ENCODE data around the gene DOK3.

The DOK3 gene

DNA sequence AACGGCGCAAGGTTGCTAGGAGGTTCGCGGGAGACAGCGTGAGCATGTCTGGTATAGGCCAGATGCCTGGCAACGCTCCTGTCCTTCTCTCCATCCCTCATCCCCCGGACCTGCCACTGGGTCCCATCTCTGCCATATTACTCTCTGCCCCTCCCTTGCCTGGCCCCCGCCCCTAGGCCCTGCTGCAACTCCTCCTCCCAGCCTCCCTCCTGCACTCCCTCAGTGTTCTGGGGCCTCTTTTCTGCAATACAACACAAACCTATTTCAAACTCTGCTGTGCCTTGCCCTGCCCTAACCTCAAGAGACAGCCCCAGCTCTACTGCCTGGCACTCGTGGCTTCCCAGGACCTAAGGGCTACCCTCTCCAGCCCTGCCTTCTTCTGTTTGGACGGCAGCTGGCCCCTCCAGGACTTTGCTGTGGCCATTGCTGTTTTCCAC lies 27.2 kb downstream of the DOK3 start:
- Histone ChIP-seq H3K4me1 (peaks cover 0 to 83% (median 52%) of the 10 kb centered on the region in 4 donors), H3K27me3 (no peaks in the 10 kb centered on the region), H3K9me3 (no peaks in the 10 kb centered on the region), H3K4me3 (no peak overlapping the region), H3K36me3 (peaks cover 44 to 62% (median 49%) of the 10 kb centered on the region in 3 donors), H3K27ac (peak overlapping the region; percentile 67 to 100)
- DNase-seq, result no peak
- TF ChIP-seq, protein P1, sequence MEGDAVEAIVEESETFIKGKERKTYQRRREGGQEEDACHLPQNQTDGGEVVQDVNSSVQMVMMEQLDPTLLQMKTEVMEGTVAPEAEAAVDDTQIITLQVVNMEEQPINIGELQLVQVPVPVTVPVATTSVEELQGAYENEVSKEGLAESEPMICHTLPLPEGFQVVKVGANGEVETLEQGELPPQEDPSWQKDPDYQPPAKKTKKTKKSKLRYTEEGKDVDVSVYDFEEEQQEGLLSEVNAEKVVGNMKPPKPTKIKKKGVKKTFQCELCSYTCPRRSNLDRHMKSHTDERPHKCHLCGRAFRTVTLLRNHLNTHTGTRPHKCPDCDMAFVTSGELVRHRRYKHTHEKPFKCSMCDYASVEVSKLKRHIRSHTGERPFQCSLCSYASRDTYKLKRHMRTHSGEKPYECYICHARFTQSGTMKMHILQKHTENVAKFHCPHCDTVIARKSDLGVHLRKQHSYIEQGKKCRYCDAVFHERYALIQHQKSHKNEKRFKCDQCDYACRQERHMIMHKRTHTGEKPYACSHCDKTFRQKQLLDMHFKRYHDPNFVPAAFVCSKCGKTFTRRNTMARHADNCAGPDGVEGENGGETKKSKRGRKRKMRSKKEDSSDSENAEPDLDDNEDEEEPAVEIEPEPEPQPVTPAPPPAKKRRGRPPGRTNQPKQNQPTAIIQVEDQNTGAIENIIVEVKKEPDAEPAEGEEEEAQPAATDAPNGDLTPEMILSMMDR (IDR thresholded peaks at IDR 0.05), result no peak
- intact Hi-C loops (cut with DNase I; ENCODE audit: low total_unique reads), result no loop called here

DNA sequence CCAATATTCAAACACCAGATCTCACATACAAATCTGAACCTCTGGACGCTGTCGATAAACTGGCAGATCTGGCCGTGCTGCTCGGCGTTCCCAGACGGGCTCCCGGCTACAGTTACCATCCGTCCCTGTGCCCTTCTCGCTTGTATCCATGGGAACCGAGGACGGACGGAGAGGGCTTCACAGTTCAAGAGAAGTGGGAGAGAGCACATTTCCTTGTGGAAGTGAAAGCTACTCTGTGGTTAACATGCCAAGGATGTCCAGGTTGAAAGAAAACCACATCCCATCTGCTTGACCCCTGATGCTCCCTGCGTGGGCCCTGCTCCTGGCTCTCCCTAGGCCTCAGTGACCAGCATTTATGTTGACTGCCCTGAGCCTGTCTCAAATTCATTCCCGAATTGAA lies 29.9 kb downstream of the DOK3 start:
- peaks cover 0 to 97% (median 73%) of the 10 kb centered on the region in 4 donors for H3K4me1 ChIP-seq
- H3K36me3 ChIP-seq, result peaks cover 25 to 36% (median 25%) of the 10 kb centered on the region in 3 donors
- intact Hi-C loops (cut with DNase I; ENCODE audit: low total_unique reads), result no loop called here
- peak overlapping the region; percentile 75 to 100 for H3K27ac ChIP-seq
- no peaks in the 10 kb centered on the region for H3K9me3 ChIP-seq
- TF ChIP-seq, protein P1 (IDR thresholded peaks at IDR 0.05), result no peak
- no peaks in the 10 kb centered on the region for H3K27me3 ChIP-seq
- H3K4me3 ChIP-seq, result no peak overlapping the region
- peak in 1 of 2 donors; percentile 84 for DNase-seq

DNA sequence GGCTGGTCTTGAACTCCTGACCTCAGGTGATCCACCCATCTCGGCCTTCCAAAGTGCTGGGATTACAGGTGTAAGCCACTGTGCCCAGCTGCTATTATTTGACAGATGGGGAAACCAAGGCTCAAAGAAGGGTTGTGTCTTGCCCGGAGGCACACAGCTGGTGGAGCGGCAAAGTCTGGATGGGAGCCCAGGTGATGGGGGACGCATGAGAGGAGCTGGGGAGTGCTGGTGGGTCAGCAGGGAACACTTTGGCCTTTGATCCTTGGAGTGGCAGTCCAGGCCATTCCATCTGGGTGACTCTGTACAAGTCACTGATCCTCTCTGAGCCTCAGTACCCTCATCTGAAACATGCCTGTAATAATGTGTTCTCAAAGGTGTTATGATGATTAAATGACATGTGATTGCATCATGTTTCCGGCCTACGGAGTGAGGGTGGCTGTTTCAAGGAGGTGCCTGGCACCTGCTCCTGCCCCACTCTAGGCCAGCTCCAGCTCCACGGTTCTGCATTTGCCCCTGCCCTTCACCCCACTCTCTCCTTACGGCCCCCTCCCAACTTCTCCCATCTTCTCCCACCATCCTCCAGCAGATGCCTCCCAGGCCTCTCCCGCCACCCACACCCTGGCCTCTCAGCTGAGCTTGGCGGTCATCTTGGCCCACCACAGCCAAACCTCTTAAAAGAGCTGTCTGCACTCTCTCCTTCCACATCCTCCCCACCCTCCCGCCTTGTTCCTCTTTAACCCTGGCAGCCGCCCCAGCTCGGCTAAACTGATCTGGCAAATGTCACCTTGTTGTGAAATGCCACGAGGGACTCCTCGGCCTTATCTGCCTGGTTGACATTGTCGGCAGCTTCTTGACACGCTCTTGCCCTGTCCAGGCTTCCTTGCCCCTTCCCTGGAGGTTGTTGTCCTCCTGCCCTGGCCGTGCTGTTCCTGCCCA lies 30.6 kb downstream of the DOK3 start:
- Histone ChIP-seq H3K27ac (peak overlapping the region; percentile 75 to 100), H3K4me3 (no peak overlapping the region), H3K27me3 (no peaks in the 10 kb centered on the region), H3K4me1 (peaks cover 0 to 97% (median 74%) of the 10 kb centered on the region in 4 donors), H3K36me3 (peaks cover 21 to 28% (median 24%) of the 10 kb centered on the region in 3 donors), H3K9me3 (no peaks in the 10 kb centered on the region)
- DNase-seq, result peak; percentile 93 to 94
- TF ChIP-seq, protein P1 (IDR thresholded peaks at IDR 0.05), result no peak
- intact Hi-C loops (cut with DNase I; ENCODE audit: low total_unique reads), result no loop called here

DNA sequence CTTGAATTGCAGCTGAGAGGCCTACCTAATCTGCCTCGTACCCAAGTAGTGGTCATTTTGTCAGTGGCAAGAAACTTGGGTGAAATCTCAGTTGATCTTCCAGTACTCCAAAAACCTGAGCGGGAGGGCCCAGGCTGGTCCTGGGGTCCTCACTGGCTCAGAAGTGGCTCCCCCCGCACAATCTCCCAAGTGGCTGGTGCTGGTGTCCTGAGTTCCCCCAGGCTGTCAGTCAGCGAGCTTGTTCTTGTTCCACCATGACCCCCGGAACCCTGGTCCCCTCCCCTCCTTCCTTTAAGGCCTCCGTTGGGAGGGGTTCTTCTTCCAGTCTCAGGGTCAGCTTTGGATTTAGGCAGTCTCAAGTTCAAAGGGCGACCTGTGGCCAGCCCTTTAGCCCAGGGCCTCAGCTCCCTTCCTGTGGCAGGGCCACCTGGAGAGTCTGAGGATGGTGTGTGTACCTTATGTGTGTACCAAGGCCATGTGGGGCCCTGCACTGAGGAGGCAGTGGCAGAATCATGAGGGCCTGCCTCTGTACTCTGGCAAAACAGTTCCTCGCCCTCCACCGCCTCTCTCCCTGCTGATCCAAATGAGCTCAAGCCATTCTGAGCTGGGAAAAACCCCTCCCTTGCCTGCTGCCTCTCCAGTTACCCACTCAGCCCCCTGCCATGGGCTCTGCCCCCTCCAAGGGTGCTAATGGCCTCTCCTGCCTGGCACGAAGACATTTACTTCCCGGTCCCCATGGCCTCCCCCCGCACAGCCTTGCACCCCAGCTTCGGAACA lies 31.7 kb downstream of the DOK3 start:
- no peak for DNase-seq
- no peaks in the 10 kb centered on the region for H3K9me3 ChIP-seq
- TF ChIP-seq, protein P1 (IDR thresholded peaks at IDR 0.05), result no peak
- intact Hi-C loops (cut with DNase I; ENCODE audit: low total_unique reads), result no loop called here
- H3K36me3 ChIP-seq, result peaks cover 10 to 17% (median 13%) of the 10 kb centered on the region in 3 donors
- no peak overlapping the region for H3K4me3 ChIP-seq
- H3K4me1 ChIP-seq, result peaks cover 0 to 89% (median 73%) of the 10 kb centered on the region in 4 donors
- no peaks in the 10 kb centered on the region for H3K27me3 ChIP-seq
- H3K27ac ChIP-seq, result peak overlapping the region; percentile 75 to 100

DNA sequence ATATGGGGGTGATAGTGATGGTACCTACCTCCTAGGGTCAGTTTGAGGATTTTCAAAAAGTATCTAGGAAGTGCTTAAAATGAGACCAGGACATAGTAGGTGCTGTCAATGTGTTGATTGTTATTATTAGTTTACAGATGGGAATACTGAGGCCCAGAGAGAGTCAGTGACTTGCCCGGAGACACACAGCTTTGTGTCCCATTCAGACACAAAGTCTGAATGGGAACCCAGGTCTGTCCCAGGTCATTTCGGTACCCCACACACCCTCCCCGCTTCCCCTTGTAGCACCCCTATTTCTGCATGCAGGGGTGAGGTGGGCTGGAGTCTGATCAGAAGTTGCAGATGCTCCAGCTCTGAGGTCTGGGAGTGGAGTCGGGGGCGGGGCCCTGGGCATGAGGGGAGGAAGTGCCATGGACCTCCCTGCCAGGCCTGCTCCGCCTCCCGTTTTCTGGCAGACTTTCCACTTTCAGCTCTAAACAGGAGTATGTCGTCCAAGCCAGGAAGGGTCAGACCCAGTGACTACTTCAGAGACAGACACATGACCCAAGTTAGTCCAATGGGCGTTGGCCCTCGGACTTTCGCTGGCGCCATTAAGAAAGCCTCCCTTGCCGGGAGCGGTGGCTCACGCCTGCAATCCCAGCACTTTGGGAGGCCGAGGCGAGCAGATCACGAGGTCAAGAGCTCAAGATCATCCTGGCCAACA lies 32.9 kb downstream of the DOK3 start:
- TF ChIP-seq, protein P1 (IDR thresholded peaks at IDR 0.05), result no peak
- Histone ChIP-seq H3K9me3 (no peaks in the 10 kb centered on the region), H3K36me3 (peaks cover 1 to 7% (median 6%) of the 10 kb centered on the region in 3 donors), H3K27me3 (no peaks in the 10 kb centered on the region), H3K4me3 (no peak overlapping the region), H3K27ac (peak overlapping the region; percentile 75 to 100), H3K4me1 (peaks cover 0 to 89% (median 79%) of the 10 kb centered on the region in 4 donors)
- intact Hi-C loops (cut with DNase I; ENCODE audit: low total_unique reads), result no loop called here
- peak; percentile 86 to 97 for DNase-seq
